Caco-2 (cell line): ENCODE data around the gene PTPN23. TPM values are rescaled to one million over a fixed set of nuclear protein-coding genes. Genes with fewer than 3 reads are reported as not detected.
A peak's percentile ranks its signal among the peaks of the same experiment; 100 is the strongest.

Source experiments
- BruUV-seq: library from RNA; stranded (reverse); fragments of 400-500 nt; replicated peaks from 2 replicates; lab custom pipeline; 2021; lab: Mats Ljungman, UMichigan
- CTCF ChIA-PET: fragments of 300-600 bp; sonication (Branson Sonifier 250); formaldehyde crosslinking; loops from one replicate; lab custom pipeline; 2022; ENCODE audit warnings: antibody characterized with exemption; lab: Charles Lee
- POLR2A ChIA-PET: fragments of 300-600 bp; sonication (Branson Sonifier 250); formaldehyde crosslinking; loops from one replicate; lab custom pipeline; 2022; ENCODE audit warnings: antibody characterized with exemption; lab: Charles Lee
- DNase-seq, 2 experiments: peaks; one replicate each; pipeline versions ENCODE4 v3.0.0 to v3.0.0-alpha.2; 2020 to 2022
- H3K27me3 ChIP-seq: replicated peaks from 2 replicates; pipeline ENCODE4 v1.6.0; 2011; ENCODE audit warnings: low read length; ENCODE audit not compliant: control insufficient read depth, insufficient read depth
- H3K36me3 ChIP-seq: 2 replicates; pipeline ENCODE4 v1.5.1; 2011; ENCODE audit warnings: low read length; ENCODE audit not compliant: control insufficient read depth, insufficient read depth
- H3K4me1 ChIP-seq: fragments of 250-450 bp; sonication (Bioruptor Pico); 2 replicates; pipeline ENCODE4 v1.5.1; 2020; ENCODE audit warnings: mild to moderate bottlenecking
- H3K4me3 ChIP-seq: 2 replicates; pipeline ENCODE4 v1.5.1; 2011; ENCODE audit warnings: low read depth, mild to moderate bottlenecking, control low read depth, low read length
- H3K9me3 ChIP-seq: fragments of 250-450 bp; sonication (Bioruptor Pico); 2 replicates; pipeline ENCODE4 v1.5.1; 2020; ENCODE audit warnings: mild to moderate bottlenecking, moderate library complexity
- H3K27ac Mint-ChIP-seq: one replicate; pipeline ENCODE4 v1.8.0; 2022; ENCODE audit warnings: mixed read lengths; ENCODE audit not compliant: unreplicated experiment
- H3K27me3 Mint-ChIP-seq: one replicate; pipeline ENCODE4 v1.8.0; 2022; ENCODE audit warnings: mixed read lengths; ENCODE audit not compliant: insufficient read depth, unreplicated experiment
- H3K36me3 Mint-ChIP-seq: one replicate; pipeline ENCODE4 v1.8.0; 2022; ENCODE audit warnings: mild to moderate bottlenecking, mixed read lengths; ENCODE audit not compliant: insufficient read depth, unreplicated experiment
- H3K4me1 Mint-ChIP-seq: one replicate; pipeline ENCODE4 v1.8.0; 2022; ENCODE audit warnings: low read depth, mixed read lengths; ENCODE audit not compliant: unreplicated experiment
- H3K4me3 Mint-ChIP-seq: one replicate; pipeline ENCODE4 v1.8.0; 2022; ENCODE audit warnings: mild to moderate bottlenecking, moderate library complexity, mixed read lengths; ENCODE audit not compliant: unreplicated experiment
- H3K9me3 Mint-ChIP-seq: one replicate; pipeline ENCODE4 v1.8.0; 2022; ENCODE audit warnings: mixed read lengths; ENCODE audit not compliant: unreplicated experiment
- CTCF ChIP-seq, 2 experiments: fragments of 200-600 bp in 1 of 2; IDR thresholded peaks; 1 replicate in 1 of 2; 2 replicates in 1 of 2; pipeline versions ENCODE4 v1.5.1 to v1.8.0; 2011 to 2022; ENCODE audit warnings: antibody characterized with exemption in 1 of 2, control low read depth in 1 of 2, inconsistent platforms in 1 of 2, low read depth in 1 of 2, low read length in 1 of 2, mild to moderate bottlenecking in 1 of 2, moderate library complexity in 1 of 2; ENCODE audit not compliant: insufficient read depth in 1 of 2, severe bottlenecking in 1 of 2, unreplicated experiment in 1 of 2
- intact Hi-C: fragments of 100-400 bp; cut with micrococcal nuclease; formaldehyde crosslinking; loops from one replicate; pipeline ENCODE4 v1.10.0; 2022; ENCODE audit not compliant: unreplicated experiment
- total RNA-seq: library from RNA; stranded (reverse); gene quantifications from 2 replicates; pipeline ENCODE4 v1.2.3, GENCODE V29; 2022

PTPN23 gene
- total RNA-seq, 1 experiment from 2014 or later, result 49.6 TPM

- DNase-seq, result no peak
- no peaks in the 10 kb centered on the region for H3K9me3 Mint-ChIP-seq
- H3K4me3 ChIP-seq, result no peak overlapping the region
- peaks cover 2% of the 10 kb centered on the region; the same call in 1 of the 2 replicates for H3K36me3 ChIP-seq
- peak overlapping the region; percentile 77 for H3K27ac Mint-ChIP-seq
- H3K4me1 Mint-ChIP-seq, result peaks cover 12% of the 10 kb centered on the region
- no peak for TF ChIP-seq CTCF (IDR thresholded peaks at IDR 0.05; ENCODE audit: insufficient read depth in 1 of 2, low read depth in 1 of 2, low read length in 1 of 2, severe bottlenecking in 1 of 2, unreplicated experiment in 1 of 2)
- H3K27me3 Mint-ChIP-seq, result no peaks in the 10 kb centered on the region
- H3K9me3 ChIP-seq, result no peaks in the 10 kb centered on the region
- peaks cover 14% of the 10 kb centered on the region for H3K36me3 Mint-ChIP-seq
- ChIA-PET POLR2A (interaction anchor here (0.5 to 0.9 kb wide), 2 partner anchors 38 to 365 kb away, joined by 3 read pairs; partner anchors contain the start of gene PTPN23), CTCF (interaction anchor here (0.6 to 1.0 kb wide), 2 partner anchors 18 to 367 kb away, joined by 4 read pairs; no protein-coding TSS in a partner anchor)
- intact Hi-C loops, result no loop called here
- BruUV-seq, result no TSS peak
- H3K4me3 Mint-ChIP-seq, result peak overlapping the region; percentile 27
- H3K4me1 ChIP-seq, result peaks cover 13% of the 10 kb centered on the region; the same call in 1 of the 2 replicates
- no peaks in the 10 kb centered on the region for H3K27me3 ChIP-seq
Observed at GRCh38 chr3:47342151-47342550, 38.7 kb upstream of the PTPN23 start.

DNA sequence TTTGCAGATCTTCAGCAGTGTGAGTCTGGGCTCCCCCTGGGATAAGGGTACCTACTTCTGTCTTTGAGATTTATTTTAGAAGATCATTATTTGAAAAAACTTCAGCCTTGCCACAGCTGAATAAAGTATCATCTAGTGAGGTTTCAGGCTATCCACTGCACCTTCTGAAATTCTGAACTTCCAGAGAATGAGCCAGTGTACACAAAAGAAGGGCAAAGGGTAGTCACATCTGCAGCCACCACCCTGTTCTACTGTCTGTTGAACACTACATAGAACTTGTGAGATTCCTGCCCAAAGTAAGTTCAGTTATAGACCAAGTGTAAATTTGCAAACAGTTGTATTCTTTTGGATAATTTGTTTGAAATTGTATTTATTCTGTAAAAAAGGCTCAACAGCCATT, 38.0 kb upstream of the PTPN23 start:
- Mint-ChIP-seq H3K36me3 (peaks cover 14% of the 10 kb centered on the region), H3K4me3 (no peak overlapping the region), H3K9me3 (no peaks in the 10 kb centered on the region), H3K27ac (peak overlapping the region; percentile 77), H3K4me1 (peaks cover 12% of the 10 kb centered on the region), H3K27me3 (no peaks in the 10 kb centered on the region)
- Histone ChIP-seq H3K36me3 (peaks cover 2% of the 10 kb centered on the region; the same call in 1 of the 2 replicates), H3K9me3 (no peaks in the 10 kb centered on the region), H3K4me1 (peaks cover 13% of the 10 kb centered on the region; the same call in 1 of the 2 replicates), H3K4me3 (no peak overlapping the region), H3K27me3 (no peaks in the 10 kb centered on the region)
- ChIA-PET CTCF (interaction anchor here (0.6 to 1.0 kb wide), 3 partner anchors 16 to 368 kb away, joined by 3 to 4 read pairs (median 4); no protein-coding TSS in a partner anchor), POLR2A (interaction anchor here (0.9 kb wide), 1 partner anchor 38 kb away, joined by 3 read pairs; the partner anchor contains the start of gene PTPN23)
- DNase-seq, result no peak
- BruUV-seq, result no TSS peak
- no peak for TF ChIP-seq CTCF (IDR thresholded peaks at IDR 0.05; ENCODE audit: insufficient read depth in 1 of 2, low read depth in 1 of 2, low read length in 1 of 2, severe bottlenecking in 1 of 2, unreplicated experiment in 1 of 2)
- intact Hi-C loops, result no loop called here

- no peaks in the 10 kb centered on the region for H3K27me3 Mint-ChIP-seq
- intact Hi-C loops, result no loop called here
- H3K36me3 Mint-ChIP-seq, result peaks cover 14% of the 10 kb centered on the region
- no peak for TF ChIP-seq CTCF (IDR thresholded peaks at IDR 0.05; ENCODE audit: insufficient read depth in 1 of 2, low read depth in 1 of 2, low read length in 1 of 2, severe bottlenecking in 1 of 2, unreplicated experiment in 1 of 2)
- Histone ChIP-seq H3K4me1 (peaks cover 13% of the 10 kb centered on the region; the same call in 1 of the 2 replicates), H3K27me3 (no peaks in the 10 kb centered on the region), H3K9me3 (no peaks in the 10 kb centered on the region), H3K36me3 (peaks cover 2% of the 10 kb centered on the region; the same call in 1 of the 2 replicates), H3K4me3 (no peak overlapping the region)
- no peaks in the 10 kb centered on the region for H3K9me3 Mint-ChIP-seq
- H3K4me1 Mint-ChIP-seq, result peaks cover 12% of the 10 kb centered on the region
- H3K27ac Mint-ChIP-seq, result no peak overlapping the region
- no peak overlapping the region for H3K4me3 Mint-ChIP-seq
- POLR2A ChIA-PET, result no interaction called here
- DNase-seq, result no peak
- BruUV-seq, result no TSS peak
- CTCF ChIA-PET, result interaction anchor here (0.7 kb wide), 1 partner anchor 17 kb away, joined by 3 read pairs; no protein-coding TSS in a partner anchor
Observed at GRCh38 chr3:47343471-47343971, 37.3 kb upstream of the PTPN23 start.
